ENCODE data around the gene CPVL. TPM values are rescaled to one million over a fixed set of nuclear protein-coding genes. Genes with fewer than 3 reads are reported as not detected.

The CPVL gene
- total RNA-seq, 1 donor from 2014 or later = not detected

GRCh38 chr7:29192811-29193210, 46.5 kb upstream of the CPVL start:
- ChIA-PET CTCF (interaction anchor here (0.6 kb wide), 1 partner anchor 216 kb away, joined by 3 read pairs; no protein-coding TSS in a partner anchor), POLR2A (no interaction called here)
- peak overlapping the region; percentile 21 for H3K4me3 Mint-ChIP-seq
- TF ChIP-seq CTCF (IDR thresholded peaks at IDR 0.05) = no peak
- H3K36me3 Mint-ChIP-seq (ENCODE audit: low read depth) = no peaks in the 10 kb centered on the region
- H3K4me1 Mint-ChIP-seq = peaks cover 23% of the 10 kb centered on the region
- DNase-seq (no peak), ATAC-seq (ENCODE audit: low read depth) (no peak)
- intact Hi-C loops (cut with micrococcal nuclease) = no loop called here
- peaks cover 53% of the 10 kb centered on the region for H3K27me3 Mint-ChIP-seq
- no peaks in the 10 kb centered on the region for H3K9me3 Mint-ChIP-seq
- no peak overlapping the region for H3K27ac Mint-ChIP-seq

- Mint-ChIP-seq H3K27ac (no peak overlapping the region), H3K4me1 (peaks cover 23% of the 10 kb centered on the region), H3K36me3 (ENCODE audit: low read depth) (no peaks in the 10 kb centered on the region), H3K9me3 (no peaks in the 10 kb centered on the region), H3K4me3 (no peak overlapping the region), H3K27me3 (peaks cover 50% of the 10 kb centered on the region)
- POLR2A ChIA-PET = no interaction called here
- CTCF ChIA-PET = interaction anchor here (0.6 to 4.5 kb wide), 2 partner anchors 215 to 216 kb away, joined by 3 to 78 read pairs; no protein-coding TSS in a partner anchor
- no peak for TF ChIP-seq CTCF (IDR thresholded peaks at IDR 0.05)
- intact Hi-C loops (cut with micrococcal nuclease) = no loop called here
- ATAC-seq (ENCODE audit: low read depth) = no peak
- DNase-seq = no peak
Measured at GRCh38 chr7:29192323-29192722, 46.0 kb upstream of the CPVL start.

- Mint-ChIP-seq H3K27ac (no peak overlapping the region), H3K4me1 (peaks cover 10% of the 10 kb centered on the region), H3K4me3 (no peak overlapping the region), H3K36me3 (ENCODE audit: low read depth) (no peaks in the 10 kb centered on the region), H3K27me3 (peaks cover 39% of the 10 kb centered on the region), H3K9me3 (no peaks in the 10 kb centered on the region)
- intact Hi-C loops (cut with micrococcal nuclease) = no loop called here
- no peak for ATAC-seq (ENCODE audit: low read depth)
- CTCF ChIA-PET = interaction anchor here (0.7 to 4.5 kb wide), 12 partner anchors 14 to 269 kb away, joined by 3 to 78 read pairs (median 3); no protein-coding TSS in a partner anchor
- DNase-seq = no peak
- TF ChIP-seq CTCF (IDR thresholded peaks at IDR 0.05) = no peak
- POLR2A ChIA-PET = no interaction called here
Measured at GRCh38 chr7:29190349-29191045, 44.2 kb upstream of the CPVL start.

- intact Hi-C loops (cut with micrococcal nuclease) = loop anchor here (1.0 to 2.0 kb wide), 3 partner anchors 156 to 267 kb away; no protein-coding TSS in a partner anchor
Measured at GRCh38 chr7:29189743-29190201, 43.4 kb upstream of the CPVL start.

More at GRCh38 chr7:29189743-29190201, 43.4 kb upstream of the CPVL start:
- Mint-ChIP-seq H3K9me3 (no peaks in the 10 kb centered on the region), H3K27me3 (peaks cover 38% of the 10 kb centered on the region), H3K4me3 (no peak overlapping the region), H3K27ac (no peak overlapping the region), H3K4me1 (peaks cover 5% of the 10 kb centered on the region), H3K36me3 (ENCODE audit: low read depth) (no peaks in the 10 kb centered on the region)
- CTCF ChIA-PET = interaction anchor here (0.7 to 4.5 kb wide), 15 partner anchors 10 to 268 kb away, joined by 3 to 78 read pairs (median 3); no protein-coding TSS in a partner anchor
- POLR2A ChIA-PET = no interaction called here
- peak; percentile 24 for DNase-seq
- no peak for TF ChIP-seq CTCF (IDR thresholded peaks at IDR 0.05)
- ATAC-seq (ENCODE audit: low read depth) = peak; percentile 56

All from activated B cell treated with CpG ODN at 0.5 μM for 24 hours (primary cell).